SK-N-MC (cell line): ENCODE measurements around the gene PSMD10.

Experiments used
- DNase-seq: peaks from one replicate; pipeline ENCODE4 v3.0.0-alpha.2; 2011; ENCODE audit warnings: low read depth, low spot score
- H3K27ac ChIP-seq: fragments of 200-600 bp; sonication (generic); 2 replicates; pipeline ENCODE4 v1.5.1; 2016; ENCODE audit warnings: mixed run types
- H3K36me3 ChIP-seq: fragments of 200-600 bp; sonication (generic); 2 replicates; pipeline ENCODE4 v1.6.1; 2017; ENCODE audit warnings: antibody characterized with exemption, low read length, mixed read lengths; ENCODE audit not compliant: insufficient read depth
- H3K4me3 ChIP-seq: fragments of 200-600 bp; sonication (generic); 2 replicates; pipeline ENCODE4 v1.5.1; 2016
- H3K9ac ChIP-seq: fragments of 200-600 bp; sonication (generic); 2 replicates; pipeline ENCODE4 v1.8.0; 2017; ENCODE audit warnings: mixed run types, mixed read lengths; ENCODE audit not compliant: insufficient read length
- H3K9me3 ChIP-seq: fragments of 200-600 bp; sonication (generic); 2 replicates; pipeline ENCODE4 v1.6.1; 2017; ENCODE audit warnings: low read depth, mild to moderate bottlenecking, antibody characterized with exemption, low read length, moderate library complexity, mixed read lengths
- EZH2 ChIP-seq: fragments of 200-600 bp; sonication (generic); IDR thresholded peaks from one replicate; pipeline ENCODE4 v1.6.1; 2017; ENCODE audit warnings: antibody characterized with exemption
- FOXP2 ChIP-seq: optimal IDR thresholded peaks from 2 replicates; pipeline ENCODE3; 2011; ENCODE audit warnings: mild to moderate bottlenecking, moderate library complexity; ENCODE audit not compliant: insufficient read depth; ENCODE audit errors: extremely low read length, control extremely low read depth
- POLR2AphosphoS5 ChIP-seq: IDR thresholded peaks from 2 replicates; pipeline ENCODE4 v1.6.1; 2012; ENCODE audit warnings: mild to moderate bottlenecking, low read depth, low read length, borderline replicate concordance

The PSMD10 gene

GRCh38 chrX:108126661-108127060, 35.3 kb upstream of the PSMD10 start:
- H3K9ac ChIP-seq: no peak overlapping the region
- H3K4me3 ChIP-seq: no peak overlapping the region
- DNase-seq: no peak
- H3K36me3 ChIP-seq: no peaks in the 10 kb centered on the region
- TF ChIP-seq FOXP2 (no peak), POLR2AphosphoS5 (no peak), EZH2 (no peak)
- H3K9me3 ChIP-seq: no peaks in the 10 kb centered on the region
- H3K27ac ChIP-seq: no peak overlapping the region

- no peaks in the 10 kb centered on the region for H3K9me3 ChIP-seq
- no peaks in the 10 kb centered on the region for H3K36me3 ChIP-seq
- H3K4me3 ChIP-seq: no peak overlapping the region
- H3K27ac ChIP-seq: no peak overlapping the region
- H3K9ac ChIP-seq: no peak overlapping the region
- no peak for DNase-seq
- TF ChIP-seq POLR2AphosphoS5 (no peak), FOXP2 (no peak), EZH2 (no peak)
These were observed 32.4 kb upstream of the PSMD10 start for GRCh38 chrX:108123591-108124366.

DNA sequence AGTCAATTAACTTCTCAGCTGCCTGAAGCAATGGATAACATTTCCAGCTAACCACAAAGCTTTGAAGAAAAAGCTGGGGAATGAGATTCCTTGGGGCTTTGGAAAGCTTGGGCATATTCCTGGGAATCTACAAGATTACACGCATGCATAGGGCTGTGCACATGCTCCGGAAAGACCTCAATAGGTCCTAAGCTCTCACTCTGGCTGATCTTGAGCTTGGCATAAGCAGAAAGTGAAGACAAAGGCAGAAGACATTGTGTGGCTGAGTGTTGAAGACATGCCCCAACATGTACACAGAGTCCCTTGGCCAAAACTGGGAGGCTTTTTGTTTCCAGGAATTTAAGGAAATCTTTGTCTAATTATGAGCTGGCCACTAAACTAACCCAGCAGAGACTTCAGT, 31.4 kb upstream of the PSMD10 start:
- H3K27ac ChIP-seq: no peak overlapping the region
- no peak for DNase-seq
- no peak for TF ChIP-seq POLR2AphosphoS5
- no peak for TF ChIP-seq EZH2
- TF ChIP-seq FOXP2: no peak
- no peak overlapping the region for H3K9ac ChIP-seq
- H3K36me3 ChIP-seq: no peaks in the 10 kb centered on the region
- H3K4me3 ChIP-seq: no peak overlapping the region
- no peaks in the 10 kb centered on the region for H3K9me3 ChIP-seq

GRCh38 chrX:108121291-108121690, 29.9 kb upstream of the PSMD10 start:
- H3K9me3 ChIP-seq: no peaks in the 10 kb centered on the region
- TF ChIP-seq EZH2: no peak
- no peak for TF ChIP-seq POLR2AphosphoS5
- no peak for DNase-seq
- H3K36me3 ChIP-seq: no peaks in the 10 kb centered on the region
- H3K4me3 ChIP-seq: no peak overlapping the region
- no peak overlapping the region for H3K9ac ChIP-seq
- no peak overlapping the region for H3K27ac ChIP-seq

DNA sequence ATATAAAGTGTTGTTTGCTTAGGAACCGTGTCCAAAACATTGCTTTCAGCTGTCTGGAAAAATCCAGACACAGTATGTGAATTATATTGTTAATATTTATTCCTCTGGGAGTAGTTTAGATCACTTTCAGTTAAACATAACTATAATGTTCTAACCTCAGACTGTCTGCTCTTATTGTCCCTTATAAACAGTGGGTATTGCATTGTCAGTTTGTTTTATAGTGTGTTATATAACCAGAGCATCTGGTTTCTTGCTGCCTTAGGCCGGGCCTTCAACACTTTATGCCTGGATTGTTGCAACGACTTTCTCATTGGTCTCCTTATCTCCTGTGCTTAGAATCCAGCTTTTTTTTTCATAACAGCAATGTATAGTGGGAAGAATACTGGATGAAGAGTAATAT, 26.6 kb upstream of the PSMD10 start:
- no peak overlapping the region for H3K9ac ChIP-seq
- no peak for TF ChIP-seq EZH2
- TF ChIP-seq POLR2AphosphoS5: no peak
- DNase-seq: no peak

DNA sequence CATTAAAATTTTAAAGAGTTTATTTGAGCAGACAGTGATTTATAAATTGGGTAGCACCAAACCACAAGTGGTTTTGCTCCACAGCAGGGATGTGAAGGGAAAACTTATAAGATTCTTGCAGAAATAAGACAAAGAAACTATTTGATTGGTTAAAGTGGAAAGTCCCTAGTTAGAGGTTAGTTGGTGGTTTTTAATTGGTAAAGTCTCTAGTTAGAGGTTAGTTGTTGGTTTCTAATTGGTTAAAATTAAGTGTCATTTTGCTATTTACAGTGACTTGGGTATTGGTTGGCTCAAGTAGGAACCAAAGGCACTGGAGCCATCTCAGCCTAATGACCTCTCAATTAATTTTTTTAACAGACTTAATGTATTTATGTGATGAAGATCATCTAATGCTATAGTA, 23.2 kb upstream of the PSMD10 start:
- DNase-seq: no peak
- H3K4me3 ChIP-seq: no peak overlapping the region
- H3K36me3 ChIP-seq: no peaks in the 10 kb centered on the region
- no peak overlapping the region for H3K9ac ChIP-seq
- TF ChIP-seq FOXP2 (no peak), EZH2 (no peak), POLR2AphosphoS5 (no peak)
- no peaks in the 10 kb centered on the region for H3K9me3 ChIP-seq
- H3K27ac ChIP-seq: no peak overlapping the region

More for the DNA sequence above, 26.6 kb upstream of the PSMD10 start:
- no peaks in the 10 kb centered on the region for H3K36me3 ChIP-seq
- no peak overlapping the region for H3K4me3 ChIP-seq
- H3K9me3 ChIP-seq: no peaks in the 10 kb centered on the region
- no peak overlapping the region for H3K27ac ChIP-seq

DNA sequence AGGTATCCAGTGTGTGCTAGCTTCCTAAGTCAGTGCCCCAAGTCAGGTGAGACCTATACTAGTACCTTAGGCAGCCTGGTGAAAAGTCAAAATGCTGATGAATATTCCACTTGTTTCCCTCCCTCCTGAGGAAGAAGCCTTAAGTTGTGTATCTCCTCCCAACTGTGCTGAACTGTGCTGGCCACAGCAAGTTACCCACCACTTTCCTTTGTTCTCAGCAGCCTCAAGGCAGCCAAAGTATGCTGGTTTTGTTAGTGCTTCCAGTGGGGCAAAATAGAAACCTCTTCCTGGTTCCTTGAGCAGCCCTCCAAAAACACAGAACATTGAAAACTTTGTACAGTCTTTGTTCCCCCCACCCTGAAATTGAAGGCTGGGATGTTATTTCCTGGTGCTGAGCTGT, 14.1 kb upstream of the PSMD10 start:
- Histone ChIP-seq H3K27ac (no peak overlapping the region), H3K4me3 (no peak overlapping the region), H3K36me3 (no peaks in the 10 kb centered on the region), H3K9ac (no peak overlapping the region), H3K9me3 (no peaks in the 10 kb centered on the region)
- DNase-seq: no peak
- TF ChIP-seq EZH2 (no peak), POLR2AphosphoS5 (no peak), FOXP2 (no peak)

GRCh38 chrX:108097380-108097779, 6.0 kb upstream of the PSMD10 start:
- no peak for DNase-seq
- H3K4me3 ChIP-seq: no peak overlapping the region
- H3K36me3 ChIP-seq: no peaks in the 10 kb centered on the region
- TF ChIP-seq EZH2 (no peak), POLR2AphosphoS5 (no peak), FOXP2 (no peak)
- no peaks in the 10 kb centered on the region for H3K9me3 ChIP-seq
- no peak overlapping the region for H3K27ac ChIP-seq
- H3K9ac ChIP-seq: no peak overlapping the region

- no peak overlapping the region for H3K9ac ChIP-seq
- H3K36me3 ChIP-seq: peaks cover 7% of the 10 kb centered on the region; the same call in 1 of the 2 replicates
- H3K9me3 ChIP-seq: no peaks in the 10 kb centered on the region
- DNase-seq: no peak
- no peak for TF ChIP-seq POLR2AphosphoS5
- no peak for TF ChIP-seq EZH2
- TF ChIP-seq FOXP2: no peak
- no peak overlapping the region for H3K27ac ChIP-seq
- H3K4me3 ChIP-seq: peak overlapping the region; percentile 80
These were observed 543 bp upstream of the PSMD10 start for GRCh38 chrX:108091878-108092291.
